Kidney (tissue), 14 donors: Measurements from ENCODE around the gene TBC1D9B. TPM values are rescaled to one million over a fixed set of nuclear protein-coding genes. Genes with fewer than 3 reads are reported as not detected.
A peak's percentile ranks its signal among the peaks of the same experiment; 100 is the strongest.

Experiments
- DNase-seq, 5 donors: peaks; one replicate each; pipeline ENCODE4 v3.0.0-alpha.2; 2013 to 2020
- FAIRE-seq: peaks from 2 replicates; lab custom pipeline; 2012; peaks lifted over from hg19 to GRCh38; lab: Jason Lieb, UNC
- H3K27ac ChIP-seq, 2 donors: one replicate each; pipeline ENCODE4 v1.7.0; 2013; ENCODE audit warnings: low read depth in 2 of 2, low read length in 2 of 2, inconsistent platforms in 1 of 2
- H3K27me3 ChIP-seq: one replicate; pipeline ENCODE4 v1.7.1; 2013; ENCODE audit warnings: low read length, inconsistent platforms; ENCODE audit not compliant: control insufficient read depth, insufficient read depth
- H3K36me3 ChIP-seq, 3 donors: one replicate each; pipeline versions ENCODE4 v1.7.0 to v1.7.1; 2013; ENCODE audit warnings: low read length in 3 of 3, control low read depth in 1 of 3, inconsistent platforms in 1 of 3; ENCODE audit not compliant: insufficient read depth in 3 of 3, control insufficient read depth in 2 of 3
- H3K4me1 ChIP-seq, 3 donors: one replicate each; pipeline versions ENCODE4 v1.7.0 to v1.7.1; 2013; ENCODE audit warnings: low read length in 3 of 3, inconsistent platforms in 1 of 3, low read depth in 1 of 3; ENCODE audit not compliant: control insufficient read depth in 2 of 3, insufficient read depth in 2 of 3
- H3K4me3 ChIP-seq, 3 donors: one replicate each; pipeline versions ENCODE4 v1.7.0 to v1.8.1; 2013; ENCODE audit warnings: low read length in 3 of 3, control low read depth in 1 of 3, inconsistent platforms in 1 of 3
- H3K9ac ChIP-seq, 3 donors: one replicate each; pipeline versions ENCODE4 v1.7.0 to v1.7.1; 2013; ENCODE audit warnings: low read length in 3 of 3, control low read depth in 1 of 3, inconsistent platforms in 1 of 3
- H3K9me3 ChIP-seq, 3 donors: one replicate each; pipeline versions ENCODE4 v1.7.0 to v1.7.1; 2013; ENCODE audit warnings: low read length in 3 of 3, control low read depth in 1 of 3, inconsistent platforms in 1 of 3; ENCODE audit not compliant: control insufficient read depth in 2 of 3, insufficient read depth in 1 of 3
- CTCF ChIP-seq: IDR thresholded peaks from 3 replicates; pipeline ENCODE4 v1.5.1; 2012; ENCODE audit warnings: mild to moderate bottlenecking, moderate library complexity, borderline replicate concordance; ENCODE audit not compliant: insufficient read depth; ENCODE audit errors: extremely low read depth
- intact Hi-C: fragments of 100-400 bp; cut with DNase I; formaldehyde crosslinking; loops from one replicate; pipeline ENCODE4 v1.11.1; 2022
- polyA plus RNA-seq: library from polyadenylated mRNA; stranded (reverse); fragments of 350-450 nt; fragmentation: Illumina TruSeq; extraction: RNeasy Lipid Tissue Mini Kit (QIAGEN cat#74804); gene quantifications from one replicate; pipeline ENCODE4 v1.2.3, GENCODE V29; 2014; ENCODE audit warnings: low read depth, low replicate concordance; ENCODE audit not compliant: insufficient read depth
- total RNA-seq: library from RNA; stranded (reverse); fragmentation: NEBNext Ultra II Directional; extraction: Animal tissue kit (Norgen Biotek cat#: 25700); gene quantifications from one replicate; pipeline ENCODE4 v1.2.1, GENCODE V29; 2021
- donor health status: control.
- donor health status: control.
- donor health status: control.
- donor health status: control.
- donor health status: control.
- donor health status: DM: yes; HTN: yes; CAD: no.
- donor health status: Normal renal cell carcinoma (clear cell type).

Gene TBC1D9B
- total and polyA plus RNA-seq, 2 donors from 2014 or later = 49.5 to 117 TPM

- no peaks in the 10 kb centered on the region for H3K27me3 ChIP-seq
- H3K27ac ChIP-seq = no peak overlapping the region
- DNase-seq (peak in 2 of 5 donors; percentile 38 to 74), FAIRE-seq (no peak)
- H3K4me3 ChIP-seq = no peak overlapping the region
- H3K4me1 ChIP-seq = peaks cover 0 to 2% (median 0%) of the 10 kb centered on the region in 3 donors
- H3K9me3 ChIP-seq = no peaks in the 10 kb centered on the region
- TF ChIP-seq CTCF = no peak
- peaks cover 2 to 16% (median 14%) of the 10 kb centered on the region in 3 donors for H3K36me3 ChIP-seq
- intact Hi-C loops = no loop called here
- H3K9ac ChIP-seq = no peak overlapping the region
These were observed 37.9 kb downstream of the TBC1D9B start for GRCh38 chr5:179869641-179870402.

GRCh38 chr5:179869101-179869500 is 38.6 kb downstream of the TBC1D9B start:
- Histone ChIP-seq H3K9me3 (no peaks in the 10 kb centered on the region), H3K4me3 (no peak overlapping the region), H3K36me3 (peaks cover 2 to 16% (median 11%) of the 10 kb centered on the region in 3 donors), H3K9ac (no peak overlapping the region), H3K4me1 (peaks cover 0 to 2% (median 0%) of the 10 kb centered on the region in 3 donors), H3K27me3 (no peaks in the 10 kb centered on the region), H3K27ac (no peak overlapping the region)
- intact Hi-C loops = no loop called here
- DNase-seq = peak in 1 of 5 donors; percentile 53
- TF ChIP-seq CTCF = no peak
- FAIRE-seq = no peak

GRCh38 chr5:179868541-179868940 is 39.2 kb downstream of the TBC1D9B start:
- Histone ChIP-seq H3K27me3 (no peaks in the 10 kb centered on the region), H3K27ac (no peak overlapping the region), H3K4me1 (peaks cover 0 to 2% (median 0%) of the 10 kb centered on the region in 3 donors), H3K4me3 (no peak overlapping the region), H3K36me3 (peaks cover 2 to 17% (median 14%) of the 10 kb centered on the region in 3 donors), H3K9ac (no peak overlapping the region), H3K9me3 (no peaks in the 10 kb centered on the region)
- intact Hi-C loops = no loop called here
- no peak for TF ChIP-seq CTCF
- DNase-seq = peak in 1 of 5 donors; percentile 51
- no peak for FAIRE-seq
